ENCODE data around the gene KIAA0319L.

DNA sequence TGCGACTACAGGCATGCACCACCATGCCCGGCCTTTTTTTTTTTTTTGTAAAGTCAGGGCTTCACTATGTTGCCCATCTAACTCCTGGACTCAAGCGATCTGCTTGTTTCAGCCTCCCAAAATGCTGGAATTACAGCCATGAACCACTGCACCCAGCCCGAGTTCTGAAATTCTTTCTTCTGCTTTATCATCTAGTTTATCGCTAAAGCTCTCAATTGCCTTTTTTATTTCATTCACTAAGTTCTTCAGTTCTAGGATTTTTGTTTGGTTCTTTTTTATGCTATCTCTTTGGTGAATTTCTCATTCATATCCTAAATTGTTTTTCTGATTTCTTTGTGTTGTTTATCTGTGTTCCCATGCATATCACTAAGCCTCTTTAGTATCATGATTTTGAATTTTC is 27.0 kb downstream of the KIAA0319L start:
- TF ChIP-seq CTCF (conservative IDR thresholded peaks at IDR 0.05) (no peak), ZFX (IDR thresholded peaks at IDR 0.05) (no peak)
